Measurements from ENCODE around the gene PKDREJ.
"Not testable (repeated sequence)": the region's sequence is repeated elsewhere in the genome, so short reads cannot be mapped to it uniquely, and the experiment has no call there.

The PKDREJ gene

DNA sequence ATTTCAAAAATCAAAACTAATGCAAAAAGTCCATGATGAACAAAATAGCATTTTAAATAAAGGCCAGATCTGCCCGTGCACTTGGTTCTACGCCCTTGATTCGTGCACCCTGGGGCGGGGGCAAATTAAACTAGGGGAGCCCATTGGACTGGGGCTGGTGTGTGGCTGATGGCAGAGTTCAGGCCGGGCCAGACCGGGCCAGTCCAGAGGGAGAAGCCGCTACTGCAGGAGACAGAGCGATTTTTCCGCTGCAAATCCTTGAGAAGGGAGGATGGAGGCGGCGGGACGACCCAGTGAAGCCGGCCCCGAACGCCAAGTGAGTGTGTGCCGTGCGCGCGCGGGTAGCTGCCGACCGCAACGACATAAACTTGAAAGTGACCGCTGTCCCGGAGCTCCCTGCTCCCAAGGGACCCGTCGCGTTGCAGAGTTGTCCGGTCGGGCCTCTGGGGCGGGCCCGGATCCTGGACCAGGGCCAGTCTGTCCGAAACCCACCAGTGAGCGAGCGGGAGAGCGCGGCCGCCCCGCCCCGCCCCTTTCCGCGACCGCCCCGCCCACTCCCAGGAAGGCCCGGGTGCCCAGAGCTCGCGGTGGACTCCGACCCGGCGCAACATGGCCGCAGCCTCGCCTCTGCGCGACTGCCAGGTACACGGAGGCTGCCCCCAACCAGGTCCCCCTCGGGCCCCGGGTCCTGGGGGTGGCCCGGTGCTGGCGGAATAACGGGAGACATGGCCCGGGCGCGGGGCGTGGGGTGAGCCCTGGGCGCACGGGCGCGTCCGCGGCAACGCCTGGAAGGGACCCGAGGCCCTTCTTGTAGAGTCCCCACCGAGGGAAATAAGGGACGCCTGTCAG, 4.5 kb upstream of the PKDREJ start, which contains the start of gene TTC38:
TSS of gene TTC38 (plus strand) at position 578 of the 849 bp plus-strand sequence. CDS start at position 610, 32 bp downstream.
- DNase-seq = peak in 1 of 2 experiments; percentile 61

GRCh38 chr22:46265627-46266026, 2.5 kb upstream of the PKDREJ start:
- not testable (repeated sequence) for DNase-seq

DNA sequence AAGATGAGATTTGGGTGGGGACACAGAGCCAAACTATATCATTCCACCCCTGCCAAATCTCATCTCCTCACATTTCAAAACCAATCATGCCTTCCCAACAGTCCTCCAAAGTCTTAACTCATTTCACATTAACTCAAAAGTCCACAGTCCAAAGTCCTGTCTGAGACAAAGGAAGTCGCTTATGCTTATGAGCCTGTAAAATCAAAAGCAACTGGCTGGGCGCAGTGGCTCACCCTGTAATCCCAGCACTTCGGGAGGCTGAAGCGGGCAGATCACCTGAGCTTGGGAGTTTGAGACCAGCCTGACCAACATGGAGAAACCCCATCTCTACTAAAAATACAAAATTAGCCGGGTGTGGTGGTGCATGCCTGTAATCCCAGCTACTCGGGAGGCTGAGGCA, 1.4 kb upstream of the PKDREJ start:
- not testable (repeated sequence) for DNase-seq

DNA sequence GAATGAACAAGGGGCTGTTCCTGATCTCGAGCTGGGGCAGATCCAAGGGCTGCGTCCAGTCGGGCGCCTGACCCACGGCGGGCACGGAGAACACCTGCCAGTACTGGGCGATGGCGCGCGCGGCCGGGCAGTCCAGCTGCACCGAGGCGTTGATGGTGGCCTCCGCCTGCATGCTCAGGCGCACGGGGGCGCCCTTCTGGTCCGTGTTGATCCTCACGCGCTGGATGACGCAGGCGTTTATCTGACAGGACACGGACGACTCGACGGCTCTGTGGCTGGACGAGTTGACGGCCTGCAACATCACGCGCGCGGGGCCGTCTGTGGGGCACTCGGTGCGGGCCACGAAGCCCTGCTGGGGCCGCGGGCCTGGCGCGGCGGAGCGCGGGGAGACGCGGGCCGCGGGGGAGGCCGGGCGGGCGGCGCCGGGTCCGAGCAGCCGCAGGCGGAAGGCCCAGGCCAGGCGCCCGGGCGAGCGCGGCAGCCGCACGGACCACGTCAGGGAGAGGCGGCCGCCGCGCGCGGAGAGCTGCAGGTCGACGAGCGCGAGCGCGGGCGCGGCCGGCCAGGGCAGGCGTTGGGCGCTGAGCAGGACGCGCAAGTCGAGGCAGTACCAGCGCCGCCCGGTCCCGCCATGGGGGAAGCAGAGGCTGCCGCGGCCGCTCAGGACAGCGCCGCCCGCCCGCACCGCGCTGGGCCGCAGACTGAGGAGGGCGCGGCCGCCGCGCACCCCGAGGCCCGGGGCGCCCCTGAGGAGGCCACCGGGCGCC, 511 bp downstream of the PKDREJ start:
- peak; percentile 44 to 70 for DNase-seq

- no peak for DNase-seq
Measured at GRCh38 chr22:46260038-46260437, 3.1 kb downstream of the PKDREJ start.

DNA sequence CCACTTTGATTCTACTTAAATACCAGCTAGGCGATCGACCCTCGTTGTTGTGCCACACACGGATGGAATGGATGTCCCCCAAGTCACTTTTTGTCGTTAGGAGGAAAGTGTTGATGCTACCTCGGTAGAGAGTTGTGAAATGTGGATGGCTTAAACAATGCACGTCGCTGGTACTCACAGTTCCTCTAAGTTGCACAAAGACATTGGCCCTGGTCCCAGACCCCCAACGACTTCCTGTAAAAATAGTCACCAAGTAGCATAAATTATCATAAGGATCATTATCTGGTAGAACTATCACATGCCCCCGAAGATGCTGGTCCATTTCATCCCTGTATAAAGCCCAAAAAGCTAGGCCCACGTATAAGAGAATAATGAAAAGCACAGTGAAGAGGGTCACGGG, 3.8 kb downstream of the PKDREJ start:
- no peak for DNase-seq

- DNase-seq = no peak
Measured at GRCh38 chr22:46256358-46256958, 6.7 kb downstream of the PKDREJ start.

GRCh38 chr22:46251816-46252380, 11.2 kb downstream of the PKDREJ start:
- DNase-seq = no peak

DNA sequence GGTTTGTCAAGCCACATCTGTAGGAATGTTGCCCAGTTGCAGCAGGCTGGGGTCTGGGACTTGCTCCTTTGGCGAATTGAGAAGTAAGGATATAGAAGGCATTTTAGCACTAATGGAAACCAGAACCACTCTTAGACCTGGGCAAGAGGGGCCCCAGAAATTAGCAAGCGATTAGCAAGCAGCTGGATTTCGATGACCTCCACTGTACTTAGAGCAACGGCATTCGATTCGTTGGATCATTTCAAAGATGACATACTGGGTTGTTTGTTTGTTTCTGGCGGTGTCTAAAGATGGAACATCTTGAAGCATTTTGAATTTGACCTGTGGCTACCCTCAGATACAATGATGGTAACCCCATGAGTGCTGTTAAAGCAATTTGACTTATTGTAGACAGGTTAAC, 11.9 kb downstream of the PKDREJ start:
- DNase-seq = no peak

- peak in 1 of 2 experiments; percentile 29 for DNase-seq
Measured at GRCh38 chr22:46250783-46251125, 12.4 kb downstream of the PKDREJ start.

- DNase-seq = peak; percentile 51 to 92
Measured at GRCh38 chr22:46250035-46250782, 12.9 kb downstream of the PKDREJ start, which contains the start of gene CDPF1. Gene CDPF1 (minus strand): TSS chr22:46250293. CDS start chr22:46248284, 2,009 bp downstream.

DNA sequence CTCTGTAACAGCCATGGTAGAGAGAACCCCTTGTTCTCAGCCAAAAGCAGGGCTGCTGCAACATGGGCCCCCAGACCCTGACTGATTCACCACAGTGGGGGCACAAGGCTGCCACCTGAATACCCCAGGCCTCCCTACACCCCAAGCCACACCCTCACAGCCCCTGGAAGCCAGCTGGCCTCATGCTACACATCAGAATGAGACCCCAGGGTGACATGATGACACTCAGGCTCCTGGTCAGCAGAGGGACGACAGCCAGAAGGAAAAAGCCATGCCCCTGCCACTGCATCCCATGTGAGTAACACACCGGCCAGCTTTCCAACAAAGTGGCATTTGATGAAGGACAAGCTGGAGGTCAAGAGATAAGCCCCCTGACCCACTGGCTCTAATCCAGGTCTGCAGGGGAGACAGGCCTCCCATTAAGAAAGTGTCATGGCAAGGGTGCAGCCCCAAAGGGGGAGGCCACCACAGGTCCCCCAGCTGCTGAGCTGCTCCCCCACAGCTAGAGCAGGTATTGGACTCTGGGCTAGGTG, 15.6 kb downstream of the PKDREJ start:
- no peak for DNase-seq

- DNase-seq = no peak
Measured at GRCh38 chr22:46246178-46246577, 17.0 kb downstream of the PKDREJ start.

- no peak for DNase-seq
Measured at GRCh38 chr22:46245511-46245910, 17.6 kb downstream of the PKDREJ start.

DNA sequence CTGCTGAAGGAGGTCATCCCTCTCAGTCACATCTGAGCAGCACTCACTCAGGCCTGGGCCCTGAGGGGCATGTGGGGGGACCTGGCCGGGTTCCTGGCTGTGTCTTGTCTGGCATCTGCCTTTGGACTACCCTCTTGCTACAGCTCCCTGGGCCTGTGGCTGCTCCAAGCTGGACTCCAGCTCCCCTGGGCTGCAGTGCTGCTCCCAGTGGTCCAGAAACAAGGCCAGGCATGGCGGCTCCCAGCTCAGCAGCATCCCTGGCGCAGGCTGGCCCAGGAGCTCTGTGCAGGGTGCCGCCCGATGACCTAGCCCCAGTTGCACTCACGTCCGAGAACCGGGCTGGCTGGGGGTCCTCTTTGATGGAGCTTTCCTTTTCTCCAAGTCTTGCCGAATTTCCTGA, 18.4 kb downstream of the PKDREJ start:
- no peak for DNase-seq

- no peak for DNase-seq
Measured at GRCh38 chr22:46242076-46242475, 21.1 kb downstream of the PKDREJ start.

DNA sequence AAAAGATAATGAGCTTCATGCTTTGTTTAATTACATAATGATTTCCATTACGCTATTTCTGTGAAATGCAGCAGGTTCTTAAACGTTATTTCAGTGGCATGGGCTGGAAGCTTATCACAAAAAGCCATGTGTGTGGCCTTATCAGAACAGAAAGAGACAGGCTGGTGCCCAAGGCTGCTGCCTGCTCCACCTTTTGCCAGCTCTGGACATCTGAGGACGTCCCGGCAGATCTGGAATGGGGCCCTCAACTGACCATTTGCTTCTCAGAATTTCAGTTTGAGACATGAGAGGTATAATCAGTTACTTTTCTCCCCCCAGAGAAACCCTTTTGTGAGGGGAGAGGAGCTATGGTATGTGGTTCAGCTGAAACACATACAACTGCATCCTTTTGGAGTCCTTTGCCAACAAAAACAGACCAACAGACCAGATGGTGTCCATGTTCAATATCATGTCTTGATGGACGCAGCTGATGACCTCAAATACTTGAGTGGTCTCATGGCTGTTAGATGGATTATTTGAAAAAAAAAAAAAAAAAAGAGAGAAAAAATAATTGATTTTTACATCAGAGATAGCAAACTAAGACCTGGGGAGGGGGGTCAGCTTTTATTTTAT, 21.6 kb downstream of the PKDREJ start:
- no peak for DNase-seq

DNA sequence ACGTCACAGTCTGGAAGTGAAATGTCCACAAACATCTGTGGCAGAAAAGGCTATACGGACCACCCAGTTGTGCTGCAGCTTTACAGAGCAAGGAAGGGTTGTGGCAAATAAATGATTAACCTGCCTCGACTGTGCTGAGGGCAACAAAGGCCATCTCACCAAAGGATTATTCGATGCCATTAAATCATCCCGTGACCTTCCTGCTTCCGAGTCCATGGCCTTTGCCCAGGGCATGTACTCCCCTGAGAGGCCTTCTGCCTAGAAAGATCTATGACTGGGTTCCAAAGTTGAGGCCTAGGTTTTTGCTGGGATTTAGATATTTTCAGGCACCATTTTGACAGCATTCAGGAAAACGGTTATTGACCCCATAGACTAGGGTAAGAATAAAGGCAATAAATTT, 22.2 kb downstream of the PKDREJ start:
- DNase-seq = no peak

DNA sequence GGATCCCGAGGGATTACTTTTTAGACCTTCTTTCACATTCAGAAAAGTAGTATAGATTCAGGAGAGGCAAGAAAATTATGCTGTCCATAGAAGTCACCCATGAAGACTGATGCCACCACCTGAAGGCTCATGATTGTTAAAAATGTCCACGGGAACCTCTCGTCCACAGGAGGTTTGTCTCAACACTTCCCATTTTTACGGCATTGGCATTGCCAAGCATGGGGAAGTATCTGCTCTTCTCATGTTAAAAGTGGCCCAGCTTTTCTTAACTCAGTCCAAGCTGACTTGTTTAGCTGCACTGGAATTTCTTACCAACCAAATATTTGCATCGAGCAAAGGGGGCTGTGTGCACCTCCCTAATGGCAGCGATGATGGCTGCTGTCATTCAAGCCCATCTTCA, 22.6 kb downstream of the PKDREJ start:
- DNase-seq = no peak

DNA sequence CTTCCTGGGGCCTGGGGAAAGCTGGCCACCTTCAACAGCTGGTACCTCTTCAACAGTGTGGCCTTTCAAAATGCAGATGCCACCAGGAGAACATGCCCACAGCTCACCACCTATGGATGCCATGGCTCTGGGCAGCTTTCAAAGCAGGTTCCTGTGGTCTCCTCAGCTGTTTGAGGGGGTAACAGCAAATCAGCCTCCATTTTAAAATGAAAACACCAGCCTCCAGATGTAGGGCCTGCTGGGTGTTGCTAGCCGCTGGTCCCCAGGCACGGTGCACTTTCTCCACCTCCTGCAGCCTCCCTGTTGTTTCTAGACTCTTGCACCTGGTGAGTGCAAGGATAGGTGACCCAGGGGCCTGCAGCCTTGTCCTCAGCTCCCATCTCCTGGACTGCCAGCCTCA, 23.1 kb downstream of the PKDREJ start:
- no peak for DNase-seq

DNA sequence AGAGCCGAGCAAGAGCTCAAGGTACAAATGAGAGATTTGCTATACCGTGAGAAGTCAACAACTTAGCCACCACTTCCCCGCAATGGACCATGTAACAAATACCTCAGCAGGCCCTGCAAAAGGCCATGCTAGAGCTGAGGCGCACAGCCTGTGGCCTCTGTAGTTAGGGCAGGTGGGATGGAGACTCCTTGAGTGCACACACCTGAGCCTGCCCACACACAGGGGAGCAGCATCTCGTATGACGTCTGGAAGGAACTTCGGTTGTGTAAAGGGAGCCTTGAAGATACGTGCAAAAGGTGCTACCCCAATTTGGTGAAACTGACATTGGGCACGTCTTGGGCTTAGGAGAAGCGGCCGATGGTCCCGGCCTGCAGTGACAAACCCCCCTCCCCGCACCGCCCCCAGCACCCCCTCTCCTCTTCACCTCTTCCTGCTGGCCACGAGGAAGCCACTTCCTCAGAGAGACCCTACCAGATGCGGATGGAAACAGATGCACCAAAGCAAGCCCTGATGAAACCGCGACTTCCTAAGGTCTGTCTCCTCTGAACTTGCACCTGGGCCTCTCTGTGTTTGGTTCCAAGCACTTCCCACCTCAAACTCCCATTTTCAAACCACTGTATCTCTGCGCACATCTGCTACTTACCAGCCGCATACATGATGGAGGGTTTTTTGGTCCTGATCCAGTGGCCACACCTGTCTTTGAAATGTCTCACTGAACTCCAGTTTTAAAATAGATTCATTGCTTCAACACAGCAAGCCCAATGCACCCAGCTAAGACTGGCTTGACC, 23.7 kb downstream of the PKDREJ start:
- no peak for DNase-seq

Data from NCI-H526 (cell line).